Retina (tissue), 1 donor: ENCODE measurements around the gene RAE1.
A peak's percentile ranks its signal among the peaks of the same experiment; 100 is the strongest.
"Not testable (repeated sequence)": the region's sequence is repeated elsewhere in the genome, so short reads cannot be mapped to it uniquely, and the experiment has no call there.

Experiments
- DNase-seq: peaks from one replicate; pipeline ENCODE4 v3.0.0-alpha.2; 2016

Gene RAE1

GRCh38 chr20:57327820-57328219 lies 23.2 kb upstream of the RAE1 start:
- no peak for DNase-seq

GRCh38 chr20:57329608-57330221 lies 21.3 kb upstream of the RAE1 start, which contains the start of gene SPO11:
Gene SPO11, plus strand, starts transcription at chr20:57329803. Its CDS starts 65 bp downstream, at chr20:57329868.
- DNase-seq = peak; percentile 36

- DNase-seq = no peak
These were observed 20.1 kb upstream of the RAE1 start for GRCh38 chr20:57330998-57331397.

- DNase-seq = no peak
These were observed 18.7 kb upstream of the RAE1 start for GRCh38 chr20:57332105-57333089.

- no peak for DNase-seq
These were observed 15.7 kb upstream of the RAE1 start for GRCh38 chr20:57335392-57335791.

GRCh38 chr20:57341663-57342062 lies 9.4 kb upstream of the RAE1 start:
- DNase-seq = no peak

GRCh38 chr20:57342829-57343228 lies 8.2 kb upstream of the RAE1 start:
- DNase-seq = no peak

GRCh38 chr20:57346477-57346876 lies 4.6 kb upstream of the RAE1 start:
- DNase-seq = peak; percentile 69

- DNase-seq = no peak
These were observed 3.7 kb upstream of the RAE1 start for GRCh38 chr20:57347393-57347792.

- not testable (repeated sequence) for DNase-seq
These were observed 2.7 kb upstream of the RAE1 start for GRCh38 chr20:57348200-57348921.

- not testable (repeated sequence) for DNase-seq
These were observed 2.0 kb upstream of the RAE1 start for GRCh38 chr20:57348922-57349574.

- DNase-seq = peak; percentile 22
These were observed 859 bp upstream of the RAE1 start for GRCh38 chr20:57350081-57350710.

GRCh38 chr20:57350726-57351041 lies 371 bp upstream of the RAE1 start:
- not testable (repeated sequence) for DNase-seq

GRCh38 chr20:57352305-57352704 lies 1.2 kb downstream of the RAE1 start:
- no peak for DNase-seq

GRCh38 chr20:57353351-57353750 lies 2.3 kb downstream of the RAE1 start:
- no peak for DNase-seq

- no peak for DNase-seq
These were observed 10.5 kb downstream of the RAE1 start for GRCh38 chr20:57361517-57361916.

- no peak for DNase-seq
These were observed 13.4 kb downstream of the RAE1 start for GRCh38 chr20:57364451-57364850.

- DNase-seq = no peak
These were observed 18.5 kb downstream of the RAE1 start for GRCh38 chr20:57369596-57369995.

GRCh38 chr20:57370316-57370715 lies 19.3 kb downstream of the RAE1 start:
- DNase-seq = no peak

GRCh38 chr20:57371363-57371762 lies 20.3 kb downstream of the RAE1 start:
- DNase-seq = no peak

GRCh38 chr20:57372157-57372556 lies 21.1 kb downstream of the RAE1 start:
- DNase-seq = no peak

- no peak for DNase-seq
These were observed 21.7 kb downstream of the RAE1 start for GRCh38 chr20:57372581-57373350.
